Right renal cortex interstitium (tissue), 3 donors: ENCODE measurements around the gene DNM2. TPM values are rescaled to one million over a fixed set of nuclear protein-coding genes. Genes with fewer than 3 reads are reported as not detected.
"Not testable (repeated sequence)": the region's sequence is repeated elsewhere in the genome, so short reads cannot be mapped to it uniquely, and the experiment has no call there.

Source experiments
- DNase-seq, 3 donors: peaks; one replicate each; pipeline ENCODE4 v3.0.0-alpha.2; 2013; ENCODE audit warnings: low read depth in 3 of 3, low spot score in 2 of 3
- polyA plus RNA-seq, 3 donors: library from polyadenylated mRNA; unstranded; fragments of 120-200 nt; gene quantifications; one replicate each; pipeline ENCODE4 v1.2.1, GENCODE V29; 2013; ENCODE audit not compliant: insufficient read length in 3 of 3

Gene DNM2
- polyA plus RNA-seq, 3 donors, result 119 to 129 (median 126) TPM

DNA sequence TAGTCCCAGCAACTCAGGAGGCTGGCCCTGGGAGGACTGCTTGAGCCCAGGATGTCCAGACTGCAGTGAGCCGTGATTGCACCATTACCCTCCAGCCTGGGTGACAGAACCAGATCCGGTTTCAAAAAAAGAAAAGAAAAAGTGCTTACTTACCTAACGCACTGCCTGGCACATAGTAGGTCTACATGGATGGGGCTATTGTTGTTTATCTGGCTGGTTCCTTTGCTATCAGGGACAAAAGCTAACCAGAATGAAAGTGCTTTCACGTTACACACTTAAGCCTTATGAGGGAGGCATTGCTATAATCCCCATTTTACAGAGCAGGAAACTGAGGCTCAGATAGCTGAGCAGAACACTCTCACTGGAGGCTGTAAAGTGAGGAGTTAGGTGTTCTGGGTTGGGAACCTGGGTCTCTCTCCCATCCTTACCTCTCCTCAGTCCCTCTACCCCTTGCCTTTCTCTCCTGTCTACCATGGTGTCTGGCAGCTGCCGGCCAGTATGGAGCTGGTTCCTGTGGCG lies 2.8 kb downstream of the DNM2 start:
- DNase-seq, result no peak

DNA sequence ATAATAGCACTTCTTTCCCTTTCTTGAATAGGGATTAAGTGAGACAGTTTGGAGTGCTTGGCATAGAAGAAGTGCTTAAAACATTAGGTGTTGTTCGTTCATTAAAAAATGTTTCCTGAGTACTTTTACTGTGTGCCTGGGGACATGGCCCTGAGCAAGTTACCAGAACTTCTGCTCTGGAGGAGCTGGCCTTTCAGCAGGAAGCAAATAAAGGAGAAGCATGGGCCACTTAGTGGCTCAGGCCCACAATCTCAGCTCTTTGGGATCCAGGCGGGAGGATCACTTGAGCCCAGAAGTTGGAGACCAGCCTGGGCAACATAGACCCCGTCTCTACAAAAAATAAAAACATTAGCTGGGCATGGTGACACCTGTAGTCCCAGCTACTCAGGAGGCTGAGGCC lies 5.7 kb downstream of the DNM2 start:
- DNase-seq, result no peak

DNA sequence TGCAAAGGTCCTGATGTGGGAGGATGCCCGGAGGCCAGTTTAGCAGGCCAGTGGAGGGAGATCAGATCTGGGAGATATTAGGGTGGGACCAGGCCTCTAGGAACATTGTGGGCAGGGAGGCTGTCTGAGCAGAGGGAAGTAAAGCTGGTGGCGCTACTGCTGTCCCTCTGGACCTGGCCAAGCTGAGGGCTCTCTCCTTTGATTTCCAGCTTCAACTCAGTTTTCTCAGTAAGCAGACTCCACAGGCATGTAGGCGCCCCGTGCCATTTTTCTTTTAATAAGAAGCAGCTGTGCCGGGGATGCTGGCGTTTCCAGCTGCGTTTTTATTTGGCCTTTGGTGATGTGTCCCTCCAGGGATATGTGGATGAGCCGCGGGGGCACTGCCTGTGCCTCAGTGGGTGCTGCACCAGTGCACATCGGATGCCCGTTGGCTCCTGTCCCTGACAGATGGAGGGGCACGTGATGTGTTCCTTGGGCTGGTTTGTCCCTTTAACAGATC lies 6.7 kb downstream of the DNM2 start:
- DNase-seq, result no peak

DNA sequence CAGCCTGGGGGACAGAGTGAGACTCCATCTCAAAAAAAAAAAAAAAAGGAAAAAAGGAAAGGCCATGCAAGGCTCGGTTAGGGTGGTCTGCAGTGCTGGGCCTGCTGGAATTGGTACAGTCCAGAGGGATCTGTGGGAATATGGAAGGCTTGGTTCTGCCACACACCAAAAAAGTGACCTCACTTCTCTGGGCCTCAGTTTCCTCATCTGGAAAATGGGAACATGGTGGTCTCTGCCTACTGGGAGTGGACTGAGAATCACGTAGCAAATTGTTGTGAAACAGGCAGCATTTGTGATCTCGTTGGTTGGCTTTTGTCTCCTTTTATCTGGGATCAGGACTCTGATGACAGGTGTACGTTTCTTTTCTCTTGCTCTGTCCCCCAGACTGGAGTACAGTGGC lies 7.5 kb downstream of the DNM2 start:
- DNase-seq, result no peak

DNA sequence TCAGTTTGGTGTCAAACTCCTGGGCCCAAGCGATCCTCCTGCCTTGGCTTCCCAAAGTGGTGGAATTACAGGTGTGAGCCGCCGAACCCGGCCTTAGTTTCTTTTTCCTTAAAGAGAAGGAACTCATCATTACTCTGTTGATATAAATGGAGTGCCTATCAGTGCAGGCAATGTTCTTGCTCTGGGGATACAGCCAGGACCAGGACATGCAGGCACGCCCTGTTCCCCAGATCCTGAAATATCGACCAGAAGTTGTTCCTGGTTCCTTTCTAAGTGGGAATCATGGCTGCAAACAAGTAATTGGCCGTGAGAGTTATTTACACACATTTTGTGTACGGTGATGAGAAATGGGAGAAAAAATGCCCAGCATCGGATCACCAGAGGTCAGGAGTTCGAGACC lies 8.4 kb downstream of the DNM2 start:
- DNase-seq, result no peak

DNA sequence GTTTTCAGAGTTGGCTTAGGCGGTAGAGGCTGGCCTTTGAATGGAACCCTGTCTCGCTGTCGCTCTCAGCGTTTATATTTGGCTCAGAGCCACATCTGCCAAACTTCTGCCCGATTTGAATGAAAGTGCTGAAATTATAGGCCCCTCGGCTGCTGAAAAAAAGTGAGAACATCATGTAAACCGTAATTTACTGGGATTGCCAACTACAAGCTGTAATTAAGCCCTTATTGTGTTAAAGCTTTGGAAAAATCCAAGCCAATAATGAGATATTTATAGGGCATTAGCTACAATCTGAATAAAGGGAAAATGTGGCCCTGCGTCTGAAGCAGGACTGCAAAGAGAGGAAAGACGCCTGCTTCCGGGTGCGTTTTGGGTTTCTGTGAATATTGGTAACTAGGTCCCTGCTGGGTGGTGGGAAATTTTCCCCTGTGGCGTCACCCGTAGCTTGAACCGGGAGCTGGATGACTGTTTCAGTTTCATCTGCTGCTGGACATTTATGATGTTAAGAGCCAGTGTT lies 9.9 kb downstream of the DNM2 start:
- DNase-seq, result no peak

DNA sequence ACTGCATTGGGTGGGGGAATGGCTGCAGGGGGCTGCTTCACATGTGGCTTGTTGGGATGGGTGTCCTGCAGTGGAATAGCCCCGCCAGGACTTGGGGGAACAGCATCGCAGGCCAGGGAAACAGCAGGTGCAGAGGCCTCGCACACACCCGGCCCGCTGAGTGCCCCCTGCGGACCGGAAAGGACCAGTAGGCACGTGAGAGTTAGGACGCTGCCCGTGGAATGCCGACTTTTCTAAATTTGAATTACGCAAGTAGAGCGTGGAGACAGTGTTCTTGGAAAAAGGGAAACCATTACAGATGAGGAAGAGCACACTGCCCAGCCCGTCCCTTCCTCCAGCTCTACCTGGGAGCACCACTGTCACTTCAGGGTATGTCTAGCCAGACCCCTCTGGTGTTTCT lies 11.5 kb downstream of the DNM2 start:
- no peak for DNase-seq

DNA sequence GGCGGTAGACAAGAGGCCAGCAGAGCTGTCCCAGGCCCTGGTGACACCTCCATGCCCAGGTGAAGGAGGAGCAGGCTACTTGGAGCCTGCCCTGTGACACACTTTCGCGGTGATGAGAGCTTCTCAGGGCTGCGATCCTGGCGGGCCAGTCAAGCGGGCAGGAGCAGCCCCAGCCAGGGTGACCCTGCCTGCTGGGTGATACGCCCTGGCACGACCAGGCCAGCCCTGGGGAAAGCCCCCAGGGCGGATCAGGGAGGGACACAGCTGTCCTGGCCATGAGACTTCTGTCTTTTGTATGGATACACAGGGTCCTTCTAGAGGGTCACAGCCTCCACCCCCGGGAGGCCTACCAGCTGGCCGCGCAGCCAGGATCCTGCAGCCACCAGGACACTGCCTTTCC lies 13.1 kb downstream of the DNM2 start:
- no peak for DNase-seq

DNA sequence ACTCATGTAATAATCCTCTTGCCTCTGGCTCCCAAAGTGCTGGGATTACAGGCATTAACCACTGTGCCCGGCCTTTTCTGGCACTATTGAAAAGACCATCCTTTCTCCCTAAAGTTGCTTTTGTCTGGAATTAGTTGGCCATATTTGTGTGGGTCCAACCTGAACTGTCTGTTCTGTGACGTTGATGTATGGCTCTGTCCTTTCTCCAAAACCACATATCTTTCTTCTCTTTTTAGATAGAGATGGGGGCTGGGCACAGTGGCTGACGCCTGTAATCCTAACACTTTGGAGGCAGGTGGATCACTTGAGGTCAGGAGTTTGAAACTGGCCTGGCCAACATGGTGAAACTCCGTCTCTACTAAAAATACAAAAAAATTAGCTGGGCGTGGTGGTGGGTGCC lies 17.9 kb downstream of the DNM2 start:
- no peak for DNase-seq

DNA sequence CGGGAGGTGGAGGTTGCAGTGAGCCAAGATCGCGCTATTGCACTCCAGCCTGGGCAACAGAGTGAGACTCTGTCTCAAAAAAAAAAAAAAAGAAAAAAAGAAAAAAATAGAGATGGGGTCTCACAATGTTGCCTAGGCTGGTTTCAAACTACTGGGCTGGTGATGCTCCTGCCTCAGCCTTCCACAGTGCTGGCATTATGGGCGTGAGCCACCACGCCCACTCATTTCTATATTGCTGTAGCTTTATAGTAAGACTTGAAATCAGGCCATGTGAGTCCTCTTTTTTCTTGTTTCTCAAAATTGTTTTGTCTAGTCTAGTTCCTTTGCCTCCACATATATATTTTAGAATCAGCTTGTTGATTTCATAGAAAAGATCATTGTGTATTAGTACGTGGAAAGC lies 18.3 kb downstream of the DNM2 start:
- no peak for DNase-seq

DNA sequence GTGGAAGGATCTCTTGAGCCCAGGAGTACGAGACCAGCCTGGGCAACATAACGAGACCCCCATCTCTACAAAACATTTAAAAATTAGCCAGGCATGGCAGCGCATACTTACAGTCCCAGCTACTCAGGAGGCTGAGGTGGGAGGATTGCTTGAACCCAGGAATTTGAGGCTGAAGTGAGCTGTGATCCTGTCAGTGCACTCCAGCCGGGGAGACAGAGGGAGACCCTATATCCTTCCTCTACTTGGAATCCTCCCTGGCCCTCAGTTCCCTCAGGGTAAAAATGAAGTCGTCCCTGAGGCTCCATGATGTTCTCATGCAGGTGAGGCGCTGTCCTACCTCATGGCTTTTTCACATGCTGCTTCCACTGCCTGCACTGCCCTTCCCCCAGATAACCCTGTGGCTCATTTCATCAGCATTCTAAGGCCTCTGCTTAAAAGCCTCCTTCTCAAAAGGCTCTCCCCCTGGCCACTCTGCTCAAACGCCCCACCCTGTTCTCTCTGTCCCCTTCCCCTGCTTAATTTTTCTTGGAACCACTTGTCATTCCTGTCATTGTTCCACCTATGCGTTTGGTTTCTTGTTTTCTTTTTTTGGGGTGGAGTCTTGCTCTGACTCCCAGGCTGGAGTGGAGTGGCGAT lies 19.2 kb downstream of the DNM2 start:
- no peak for DNase-seq

DNA sequence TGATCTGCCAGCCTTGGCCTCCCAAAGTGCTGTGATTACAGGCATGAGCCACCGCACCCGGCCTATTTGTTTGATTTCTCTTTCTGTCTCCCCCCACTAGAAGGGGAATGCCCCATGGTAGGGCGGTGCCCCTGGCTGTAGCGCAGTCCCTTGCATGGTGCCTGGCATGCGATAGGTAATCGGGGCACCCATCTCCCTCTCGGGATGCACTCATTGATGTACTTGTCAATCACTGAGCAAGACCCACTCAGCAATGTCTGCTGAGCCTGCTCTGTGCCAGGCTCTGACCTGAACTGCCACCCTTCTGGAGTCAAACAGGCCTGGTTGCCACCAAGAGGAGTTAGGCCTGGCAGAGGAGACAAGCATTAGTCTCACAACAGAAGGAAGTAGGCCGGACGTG lies 19.8 kb downstream of the DNM2 start:
- no peak for DNase-seq

DNA sequence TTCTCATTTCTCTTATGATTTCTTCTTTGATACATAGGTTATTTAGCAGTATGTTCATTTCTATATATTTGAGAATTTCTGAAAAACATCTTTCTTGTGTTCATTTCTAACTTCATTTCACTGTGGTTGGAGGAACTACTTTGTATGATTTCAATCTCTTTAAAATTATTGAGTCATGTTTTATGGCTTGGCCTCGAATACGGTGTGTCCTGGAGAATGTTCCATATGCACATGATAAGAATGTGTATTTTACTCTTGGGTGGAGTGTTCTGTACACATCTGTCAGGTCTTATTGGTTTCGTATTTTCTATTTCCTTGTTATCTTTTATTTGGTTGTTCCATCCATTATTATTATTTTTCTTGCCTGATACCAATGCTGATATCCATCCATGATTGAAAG lies 22.9 kb downstream of the DNM2 start:
- DNase-seq, result no peak

DNA sequence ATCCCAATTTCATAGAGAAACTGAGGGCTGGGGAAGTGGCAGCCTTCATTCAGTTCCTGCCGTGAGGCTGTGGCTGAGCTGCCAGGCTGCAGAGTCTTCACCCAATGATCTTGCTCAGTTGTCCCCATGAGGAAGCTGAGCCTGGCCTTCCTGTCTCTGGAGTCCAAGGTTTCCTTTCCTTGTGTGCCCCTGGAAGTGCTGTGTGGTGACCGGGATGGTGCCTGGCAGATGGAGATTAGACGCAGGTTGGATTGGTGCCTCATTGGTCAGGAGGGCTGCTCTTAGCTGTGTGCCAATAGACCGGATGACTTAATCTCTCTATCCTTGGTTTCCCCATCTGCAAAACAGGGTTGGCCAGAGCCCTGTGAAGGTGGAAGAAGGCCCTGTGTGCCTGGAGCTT lies 24.6 kb downstream of the DNM2 start:
- no peak for DNase-seq

DNA sequence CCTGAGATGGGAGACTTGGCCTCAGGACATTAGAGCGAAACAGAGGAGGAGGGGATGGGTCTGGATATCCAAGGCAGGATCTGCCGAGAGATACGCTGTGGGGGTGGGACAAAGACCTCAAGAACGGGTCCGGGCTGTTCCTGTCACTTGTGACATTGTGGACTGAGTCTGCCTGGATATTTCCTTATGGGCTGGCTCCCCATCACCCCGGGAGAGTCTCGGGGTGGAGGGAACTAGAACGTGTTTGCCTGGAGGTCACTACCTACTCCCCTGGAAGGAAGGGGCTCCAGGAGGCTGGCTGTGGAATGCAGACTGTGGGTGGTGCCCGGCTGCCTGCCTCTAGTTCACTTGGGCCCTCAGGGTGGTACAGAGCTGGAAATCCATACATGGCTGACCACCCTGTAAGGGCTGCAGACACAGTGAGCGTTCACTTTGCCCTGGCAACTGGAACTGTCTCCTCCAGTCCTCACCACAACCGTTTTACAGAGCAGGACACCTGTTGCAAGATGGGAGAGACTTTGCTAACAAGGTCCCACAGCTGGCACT lies 26.4 kb downstream of the DNM2 start:
- no peak for DNase-seq

DNA sequence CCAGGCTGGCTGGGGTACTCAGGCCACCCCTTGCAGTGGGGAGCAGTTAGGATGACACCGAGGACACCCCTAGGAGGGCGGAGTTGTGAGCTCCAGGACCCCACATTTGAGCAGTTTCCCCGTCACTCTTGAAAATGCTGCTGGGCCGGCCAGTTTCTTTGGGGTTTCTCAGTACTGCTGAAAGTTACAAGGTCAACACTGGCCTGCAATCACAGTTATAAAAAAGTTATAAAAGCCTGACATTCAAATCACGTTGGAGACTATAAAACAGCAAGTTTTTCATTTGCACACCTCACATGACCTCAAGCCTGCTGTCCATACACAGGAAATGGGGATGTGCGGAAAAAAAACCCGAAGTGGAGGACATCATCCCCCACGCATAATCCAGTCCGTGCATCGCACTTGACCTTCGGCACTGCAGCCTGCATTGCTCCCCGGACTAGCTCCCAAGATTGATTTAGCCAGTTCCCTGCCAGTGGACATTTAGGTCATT lies 27.0 kb downstream of the DNM2 start:
- no peak for DNase-seq

DNA sequence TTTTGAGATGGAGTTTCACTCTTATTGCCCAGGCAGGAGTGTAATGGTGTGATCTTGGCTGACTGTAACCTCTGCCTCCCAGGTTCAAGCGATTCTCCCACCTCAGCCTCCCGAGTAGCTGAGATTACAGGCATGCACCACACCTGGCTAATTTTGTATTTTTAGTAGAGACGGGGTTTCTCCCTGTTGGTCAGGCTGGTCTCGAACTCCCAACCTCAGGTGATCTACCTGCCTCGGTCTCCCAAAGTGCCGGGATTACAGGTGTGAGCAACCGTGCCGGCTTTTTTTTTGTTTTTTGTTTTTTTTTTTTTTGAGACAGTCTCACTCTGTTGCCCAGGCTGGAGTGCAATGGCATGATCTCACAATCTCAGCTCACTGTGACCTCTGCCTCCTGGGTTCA lies 28.6 kb downstream of the DNM2 start:
- DNase-seq, result not testable (repeated sequence)

DNA sequence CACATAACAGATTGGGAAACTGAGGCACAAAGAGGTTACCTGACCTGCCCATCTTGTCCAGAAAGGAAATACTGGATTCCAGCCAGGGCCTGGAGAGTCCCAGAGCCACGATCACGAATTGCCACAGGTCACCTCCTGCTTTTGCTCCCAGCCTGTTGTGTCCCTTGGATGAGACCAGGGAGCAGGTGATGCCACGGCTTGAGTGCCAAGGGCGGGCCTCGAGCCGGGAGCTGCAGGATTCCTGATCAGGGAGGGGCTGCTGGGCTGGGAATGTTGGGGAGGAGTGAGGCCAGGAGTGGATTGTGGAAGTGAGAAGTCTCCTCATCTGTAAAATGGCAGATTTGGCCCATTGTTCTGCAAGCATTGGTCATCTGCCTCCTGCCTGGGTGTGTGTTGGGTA lies 29.4 kb downstream of the DNM2 start:
- DNase-seq, result no peak

DNA sequence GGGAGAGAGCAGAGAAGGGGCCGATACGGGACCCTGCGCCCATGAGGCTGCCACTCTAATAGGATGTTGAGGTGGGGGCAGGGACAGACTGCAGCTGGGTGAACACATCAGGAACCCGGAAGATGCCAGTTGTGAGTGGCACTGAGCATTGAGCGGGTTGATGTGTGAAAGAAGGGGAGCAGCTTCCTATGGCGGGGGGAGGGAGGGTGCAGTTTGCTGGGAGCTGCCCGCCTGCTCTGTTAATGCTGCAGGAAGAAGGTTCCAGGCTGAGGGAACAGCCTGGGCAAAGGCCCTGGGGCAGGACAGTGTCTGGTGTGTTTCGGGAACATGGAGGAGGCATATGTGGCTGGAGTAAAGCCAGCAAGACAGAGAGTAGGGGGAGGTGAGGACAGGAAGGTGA lies 29.8 kb downstream of the DNM2 start:
- no peak for DNase-seq

DNA sequence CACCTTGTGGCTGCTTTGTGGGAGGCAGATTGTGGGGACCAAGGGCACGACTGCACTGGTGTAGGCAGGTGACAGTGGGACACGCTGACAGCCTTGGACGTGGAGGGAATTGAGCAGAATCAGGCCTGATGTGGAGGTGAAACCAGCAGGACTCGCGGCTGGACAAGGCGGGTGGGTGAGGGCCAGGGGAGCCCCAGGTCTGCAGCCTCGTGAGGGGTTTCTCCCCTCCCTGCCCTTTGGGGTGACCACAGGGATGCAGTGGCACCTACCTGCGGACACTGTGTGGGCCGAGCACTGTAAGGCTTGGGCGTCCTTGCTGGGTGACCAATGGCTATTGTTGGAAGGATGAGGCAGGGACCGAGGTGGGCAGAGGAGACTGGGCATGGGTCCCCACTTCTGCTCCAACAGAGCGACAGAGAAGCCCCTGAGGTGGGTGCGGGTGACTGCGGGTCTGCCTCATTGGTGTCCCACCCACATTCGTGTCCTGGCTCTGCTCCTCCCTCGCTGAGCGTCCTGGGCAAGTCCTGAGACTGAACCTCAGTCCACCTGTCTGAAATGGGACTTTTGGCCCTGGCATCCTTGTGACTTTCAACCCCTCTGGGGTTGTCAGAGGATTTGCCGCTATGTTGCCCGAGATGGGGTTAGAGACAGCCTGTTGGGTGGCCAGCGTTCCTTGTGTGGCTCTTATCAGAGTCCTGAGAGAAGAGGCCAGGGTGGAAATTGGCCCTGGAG lies 30.5 kb downstream of the DNM2 start:
- no peak for DNase-seq

DNA sequence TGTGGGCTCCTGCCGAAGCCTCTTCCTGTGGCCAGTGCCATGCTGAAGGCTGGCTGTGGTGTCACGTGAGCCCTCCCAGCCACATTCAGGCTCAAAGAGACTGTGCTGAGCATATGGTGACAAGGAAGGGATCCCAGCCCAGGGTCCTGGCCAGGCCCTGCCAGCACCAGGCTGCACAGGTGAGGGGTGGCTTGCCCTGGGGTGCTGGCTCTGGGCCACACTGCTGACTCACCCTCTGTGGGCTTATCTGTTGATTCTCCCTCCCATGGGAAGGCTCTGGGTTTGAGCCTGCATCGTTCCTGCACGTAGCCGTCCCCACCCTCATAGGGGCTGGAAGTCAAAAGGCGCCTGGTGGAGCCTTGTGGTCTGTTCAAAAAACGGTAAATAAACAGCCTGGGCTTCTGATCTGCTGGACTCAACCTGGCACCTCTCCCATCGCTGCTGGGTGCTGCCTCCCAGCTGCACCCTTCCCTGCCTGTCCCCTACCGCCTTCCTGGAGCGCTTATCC lies 31.1 kb downstream of the DNM2 start:
- DNase-seq, result no peak
